Left ventricle myocardium superior (tissue), 1 donor: ENCODE measurements around the gene ACOXL. TPM values are rescaled to one million over a fixed set of nuclear protein-coding genes. Genes with fewer than 3 reads are reported as not detected.

ENCODE experiments used
- ATAC-seq: fragments of 200-7000 bp; cut with Tn5 transposase; one replicate; pipeline ENCODE4 v1.9.1; 2020; ENCODE audit warnings: mild to moderate bottlenecking, moderate library complexity
- DNase-seq: peaks from one replicate; pipeline ENCODE4 v3.0.0-alpha.2; 2020
- intact Hi-C: fragments of 100-400 bp; cut with micrococcal nuclease; formaldehyde crosslinking; loops from one replicate; pipeline ENCODE4 v1.11.0; 2022
- total RNA-seq: library from RNA; stranded (reverse); fragmentation: NEBNext Ultra II Directional; extraction: Animal tissue kit (Norgen Biotek cat#: 25700); gene quantifications from one replicate; pipeline ENCODE4 v1.2.1, GENCODE V29; 2021
- donor health status: DM: no; HTN: yes; CAD: no; lungs with severe emphysema.

Gene ACOXL
- total RNA-seq, 1 donor from 2014 or later: 0.10 TPM

- intact Hi-C loops: no loop called here
- ATAC-seq (no peak), DNase-seq (no peak)
Measured at GRCh38 chr2:110970201-110970600, 237.8 kb downstream of the ACOXL start.

GRCh38 chr2:110971811-110972210 is 239.4 kb downstream of the ACOXL start:
- ATAC-seq (no peak), DNase-seq (no peak)
- intact Hi-C loops: no loop called here

- ATAC-seq (no peak), DNase-seq (no peak)
- intact Hi-C loops: no loop called here
Measured at GRCh38 chr2:110973262-110973661, 240.9 kb downstream of the ACOXL start.

GRCh38 chr2:110977403-110977802 is 245.0 kb downstream of the ACOXL start:
- intact Hi-C loops: no loop called here
- ATAC-seq: no peak

GRCh38 chr2:110978148-110978547 is 245.8 kb downstream of the ACOXL start:
- intact Hi-C loops: no loop called here

More at GRCh38 chr2:110977403-110977802, 245.0 kb downstream of the ACOXL start:
- DNase-seq: no peak

GRCh38 chr2:110978756-110979470 is 246.5 kb downstream of the ACOXL start:
- intact Hi-C loops: no loop called here
- peak; percentile 92 for ATAC-seq
- no peak for DNase-seq

More at GRCh38 chr2:110978148-110978547, 245.8 kb downstream of the ACOXL start:
- ATAC-seq (no peak), DNase-seq (no peak)

- no peak for DNase-seq
- peak; percentile 23 for ATAC-seq
- intact Hi-C loops: no loop called here
Measured at GRCh38 chr2:110979471-110980338, 247.3 kb downstream of the ACOXL start.

- ATAC-seq: peak; percentile 85
- intact Hi-C loops: no loop called here
Measured at GRCh38 chr2:110980339-110981062, 248.1 kb downstream of the ACOXL start.

GRCh38 chr2:110983133-110983532 is 250.8 kb downstream of the ACOXL start:
- no peak for DNase-seq
- no peak for ATAC-seq
- intact Hi-C loops: no loop called here

More at GRCh38 chr2:110980339-110981062, 248.1 kb downstream of the ACOXL start:
- DNase-seq: peak; percentile 45

GRCh38 chr2:110984694-110985490 is 252.5 kb downstream of the ACOXL start:
- ATAC-seq: no peak
- intact Hi-C loops: no loop called here
- DNase-seq: no peak

- intact Hi-C loops: no loop called here
- ATAC-seq: no peak
- no peak for DNase-seq
Measured at GRCh38 chr2:110990440-110990839, 258.1 kb downstream of the ACOXL start.

GRCh38 chr2:110991911-110992310 is 259.5 kb downstream of the ACOXL start:
- intact Hi-C loops: no loop called here
- ATAC-seq (no peak), DNase-seq (no peak)

GRCh38 chr2:110992886-110993285 is 260.5 kb downstream of the ACOXL start:
- ATAC-seq (no peak), DNase-seq (no peak)
- intact Hi-C loops: no loop called here

- ATAC-seq (peak; percentile 86), DNase-seq (no peak)
- intact Hi-C loops: no loop called here
Measured at GRCh38 chr2:110993557-110994231, 261.3 kb downstream of the ACOXL start.

- no peak for DNase-seq
- intact Hi-C loops: no loop called here
- ATAC-seq: no peak
Measured at GRCh38 chr2:110994250-110994961, 262.0 kb downstream of the ACOXL start.

GRCh38 chr2:110995911-110996310 is 263.5 kb downstream of the ACOXL start:
- DNase-seq (no peak), ATAC-seq (no peak)
- intact Hi-C loops: no loop called here

GRCh38 chr2:110997331-110998045 is 265.1 kb downstream of the ACOXL start:
- ATAC-seq (no peak), DNase-seq (no peak)
- intact Hi-C loops: no loop called here
